Measurements from ENCODE around the gene HABP2. TPM values are rescaled to one million over a fixed set of nuclear protein-coding genes. Genes with fewer than 3 reads are reported as not detected.

HABP2 gene
- polyA plus RNA-seq, 1 of the 3 experiments (the other 2 are of a cell fraction) = not detected

GRCh38 chr10:113540845-113541548, 11.9 kb upstream of the HABP2 start:
- no peaks in the 10 kb centered on the region for H3K27me3 ChIP-seq (ENCODE audit: insufficient read depth)
- CTCF ChIA-PET = interaction anchor here (1.2 to 5.0 kb wide), 3 partner anchors 12 to 22 kb away, joined by 4 to 28 read pairs (median 5); partner anchors contain the start of gene HABP2
- peaks cover 0 to 14% of the 10 kb centered on the region in 2 experiments; a peak in 2 of 4 replicates for H3K4me1 ChIP-seq (ENCODE audit: control insufficient read depth in 1 of 2, insufficient read depth in 2 of 2, low read depth in 1 of 2, low read length in 1 of 2)
- H3K9me2 ChIP-seq = no peaks in the 10 kb centered on the region
- no peak overlapping the region for H3K27ac ChIP-seq (ENCODE audit: low read depth in 2 of 2, low read length in 1 of 2)
- H3K9ac ChIP-seq = no peak overlapping the region
- no peaks in the 10 kb centered on the region for H3K9me3 ChIP-seq
- H3F3A ChIP-seq (replicated peaks; ENCODE audit: insufficient read depth) = no peaks in the 10 kb centered on the region
- DNase-seq = no peak
- H4K20me1 ChIP-seq (ENCODE audit: insufficient read depth) = no peaks in the 10 kb centered on the region
- no peaks in the 10 kb centered on the region for H3K79me2 ChIP-seq (ENCODE audit: insufficient read depth)
- no peaks in the 10 kb centered on the region for H3K36me3 ChIP-seq (replicated peaks in 1 of 2; ENCODE audit: control insufficient read depth in 1 of 2, insufficient read depth in 2 of 2, low read length in 1 of 2)
- H2AFZ ChIP-seq (ENCODE audit: low read depth) = no peak overlapping the region
- TF ChIP-seq ZBTB33 (IDR thresholded peaks at IDR 0.05; ENCODE audit: borderline replicate concordance, low read depth) (no peak), FOSL2 (IDR thresholded peaks at IDR 0.05; ENCODE audit: borderline replicate concordance, low read depth) (0 out of 2 replicates have a peak, but pooled peaks have one; percentile 11), PBX3 (IDR thresholded peaks at IDR 0.05) (0 out of 2 replicates have a peak, but pooled peaks have one; percentile 14), IRF3 (IDR thresholded peaks at IDR 0.05; ENCODE audit: low read depth, low read length) (no peak)
- 76% methylated on average over 7 of the region's 7 CpGs for whole genome bisulfite sequencing (ENCODE audit: low lambda C conversion rate)
- no peak overlapping the region for H3K4me2 ChIP-seq
- H3K4me3 ChIP-seq (ENCODE audit: low read depth in 2 of 2, low read length in 1 of 2) = no peak overlapping the region
- POLR2A ChIA-PET = no interaction called here

- WGBS (ENCODE audit: low lambda C conversion rate) = 71% methylated on average over 1 of the region's 1 CpG
- Histone ChIP-seq H3K9ac (no peak overlapping the region), H3K79me2 (ENCODE audit: insufficient read depth) (no peaks in the 10 kb centered on the region), H3K4me2 (no peak overlapping the region), H3K4me1 (ENCODE audit: control insufficient read depth in 1 of 2, insufficient read depth in 2 of 2, low read depth in 1 of 2, low read length in 1 of 2) (peaks cover 0 to 14% of the 10 kb centered on the region in 2 experiments; a peak in 2 of 4 replicates), H3F3A (replicated peaks; ENCODE audit: insufficient read depth) (no peaks in the 10 kb centered on the region), H3K27me3 (ENCODE audit: insufficient read depth) (no peaks in the 10 kb centered on the region), H4K20me1 (ENCODE audit: insufficient read depth) (no peaks in the 10 kb centered on the region), H3K36me3 (replicated peaks in 1 of 2; ENCODE audit: control insufficient read depth in 1 of 2, insufficient read depth in 2 of 2, low read length in 1 of 2) (no peaks in the 10 kb centered on the region), H2AFZ (ENCODE audit: low read depth) (no peak overlapping the region), H3K27ac (ENCODE audit: low read depth in 2 of 2, low read length in 1 of 2) (no peak overlapping the region), H3K9me3 (no peaks in the 10 kb centered on the region), H3K9me2 (no peaks in the 10 kb centered on the region), H3K4me3 (ENCODE audit: low read depth in 2 of 2, low read length in 1 of 2) (no peak overlapping the region)
- ChIA-PET POLR2A (no interaction called here), CTCF (interaction anchor here (1.2 to 5.0 kb wide), 3 partner anchors 11 to 22 kb away, joined by 4 to 28 read pairs (median 5); partner anchors contain the start of gene HABP2)
- TF ChIP-seq CHD2 (IDR thresholded peaks at IDR 0.05; ENCODE audit: low read length, partially characterized antibody) (no peak), RAD21 (IDR thresholded peaks at IDR 0.05; ENCODE audit: low read length) (no peak), POLR2AphosphoS5 (IDR thresholded peaks at IDR 0.05; ENCODE audit: low read depth, low read length) (no peak), GABPA (IDR thresholded peaks at IDR 0.05; ENCODE audit: low read depth) (no peak), ZBTB33 (IDR thresholded peaks at IDR 0.05; ENCODE audit: borderline replicate concordance, low read depth) (no peak), MAX (IDR thresholded peaks at IDR 0.05; ENCODE audit: low read depth) (no peak), TCF12 (IDR thresholded peaks at IDR 0.05) (no peak), NRF1 (IDR thresholded peaks at IDR 0.05; ENCODE audit: low read depth, low read length) (no peak), FOXJ3 (CRISPR knock-in tag; IDR thresholded peaks at IDR 0.05) (no peak), SMC3 (IDR thresholded peaks at IDR 0.05; ENCODE audit: low read depth, low read length) (no peak), NFIC (IDR thresholded peaks at IDR 0.05; ENCODE audit: borderline replicate concordance) (no peak), ELF1 (IDR thresholded peaks at IDR 0.05) (no peak), RXRA (IDR thresholded peaks at IDR 0.05; ENCODE audit: borderline replicate concordance, low read depth) (no peak), PBX3 (IDR thresholded peaks at IDR 0.05) (no peak)
- no peak for DNase-seq
Observed at GRCh38 chr10:113541549-113541927, 11.3 kb upstream of the HABP2 start.

Measured in SK-N-SH (cell line).